ENCODE results near the gene MED29. TPM values are rescaled to one million over a fixed set of nuclear protein-coding genes. Genes with fewer than 3 reads are reported as not detected.

Gene MED29
- total RNA-seq, 1 donor from 2014 or later, result 38.7 TPM

DNA sequence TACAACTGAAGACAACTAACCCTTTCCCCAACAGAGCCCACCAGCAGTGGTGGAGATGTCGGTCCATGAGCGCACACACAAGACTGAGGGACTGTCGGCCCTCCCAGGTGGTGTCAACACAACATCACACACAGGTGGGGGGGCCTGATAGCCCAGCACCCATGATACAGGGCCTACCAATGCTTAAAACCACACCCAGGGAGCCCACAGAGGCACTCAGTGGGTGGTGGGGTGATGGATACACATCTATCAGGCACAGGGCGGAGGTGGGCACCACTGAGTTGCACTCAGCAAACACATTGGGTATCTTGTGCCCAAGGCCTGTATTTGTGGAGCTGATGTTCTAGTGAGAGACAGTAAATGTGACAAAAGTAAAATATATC lies 8.5 kb downstream of the MED29 start:
- Mint-ChIP-seq H3K4me1 (peaks cover 57% of the 10 kb centered on the region), H3K9me3 (no peaks in the 10 kb centered on the region), H3K27ac (peak overlapping the region; percentile 38), H3K27me3 (no peaks in the 10 kb centered on the region), H3K36me3 (ENCODE audit: low read depth) (peaks cover 18% of the 10 kb centered on the region), H3K4me3 (no peak overlapping the region)
- intact Hi-C loops (cut with micrococcal nuclease), result no loop called here
- no peak for DNase-seq

DNA sequence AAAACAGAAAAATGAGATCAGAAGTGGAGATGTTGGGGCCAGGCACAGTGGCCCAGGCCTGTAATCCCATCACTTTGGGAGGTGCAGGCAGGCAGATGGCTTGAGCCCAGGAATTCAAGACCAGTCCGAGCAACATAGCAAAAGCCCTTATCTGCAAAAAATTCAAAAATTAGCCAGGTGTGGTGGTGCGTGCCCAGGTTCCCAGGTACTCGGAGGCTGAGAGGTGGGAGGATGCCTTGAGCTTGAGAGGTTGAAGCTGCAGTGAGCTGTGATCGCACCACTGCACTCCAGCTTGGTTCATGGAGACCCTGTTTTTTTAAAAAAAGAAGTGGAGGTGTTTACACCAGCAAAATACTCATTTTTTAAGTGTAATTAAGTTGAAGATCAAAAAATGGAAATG lies 8.9 kb downstream of the MED29 start:
- peaks cover 56% of the 10 kb centered on the region for H3K4me1 Mint-ChIP-seq
- peaks cover 17% of the 10 kb centered on the region for H3K36me3 Mint-ChIP-seq (ENCODE audit: low read depth)
- H3K9me3 Mint-ChIP-seq, result no peaks in the 10 kb centered on the region
- no peak overlapping the region for H3K4me3 Mint-ChIP-seq
- H3K27ac Mint-ChIP-seq, result peak overlapping the region; percentile 38
- H3K27me3 Mint-ChIP-seq, result no peaks in the 10 kb centered on the region
- intact Hi-C loops (cut with micrococcal nuclease), result no loop called here
- DNase-seq, result no peak

DNA sequence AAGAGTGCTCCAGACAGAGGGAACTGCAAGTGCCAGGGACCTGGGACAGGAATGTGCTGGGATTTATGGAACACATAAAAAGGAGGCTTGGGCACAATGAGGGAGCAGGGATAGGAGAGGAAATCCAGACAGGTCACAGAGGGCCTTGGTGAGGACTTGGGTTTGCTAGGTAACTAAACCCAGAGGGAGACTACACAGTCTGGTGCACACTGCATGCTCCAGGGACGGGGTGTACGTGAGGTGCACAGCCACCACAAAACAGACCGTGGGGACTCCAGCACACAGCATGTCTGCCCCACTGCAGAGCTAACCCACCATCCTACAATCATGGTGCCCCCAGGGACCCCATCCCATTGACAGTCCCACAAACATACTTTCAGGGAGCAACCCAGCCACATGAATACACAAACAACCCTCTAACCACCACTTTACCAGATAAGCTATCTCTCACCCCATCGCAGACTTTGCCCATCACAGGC lies 9.9 kb downstream of the MED29 start:
- Mint-ChIP-seq H3K4me1 (peaks cover 57% of the 10 kb centered on the region), H3K9me3 (no peaks in the 10 kb centered on the region), H3K36me3 (ENCODE audit: low read depth) (peaks cover 11% of the 10 kb centered on the region), H3K4me3 (peak overlapping the region; percentile 87), H3K27me3 (no peaks in the 10 kb centered on the region), H3K27ac (peak overlapping the region; percentile 91)
- intact Hi-C loops (cut with micrococcal nuclease), result no loop called here
- DNase-seq, result no peak

DNA sequence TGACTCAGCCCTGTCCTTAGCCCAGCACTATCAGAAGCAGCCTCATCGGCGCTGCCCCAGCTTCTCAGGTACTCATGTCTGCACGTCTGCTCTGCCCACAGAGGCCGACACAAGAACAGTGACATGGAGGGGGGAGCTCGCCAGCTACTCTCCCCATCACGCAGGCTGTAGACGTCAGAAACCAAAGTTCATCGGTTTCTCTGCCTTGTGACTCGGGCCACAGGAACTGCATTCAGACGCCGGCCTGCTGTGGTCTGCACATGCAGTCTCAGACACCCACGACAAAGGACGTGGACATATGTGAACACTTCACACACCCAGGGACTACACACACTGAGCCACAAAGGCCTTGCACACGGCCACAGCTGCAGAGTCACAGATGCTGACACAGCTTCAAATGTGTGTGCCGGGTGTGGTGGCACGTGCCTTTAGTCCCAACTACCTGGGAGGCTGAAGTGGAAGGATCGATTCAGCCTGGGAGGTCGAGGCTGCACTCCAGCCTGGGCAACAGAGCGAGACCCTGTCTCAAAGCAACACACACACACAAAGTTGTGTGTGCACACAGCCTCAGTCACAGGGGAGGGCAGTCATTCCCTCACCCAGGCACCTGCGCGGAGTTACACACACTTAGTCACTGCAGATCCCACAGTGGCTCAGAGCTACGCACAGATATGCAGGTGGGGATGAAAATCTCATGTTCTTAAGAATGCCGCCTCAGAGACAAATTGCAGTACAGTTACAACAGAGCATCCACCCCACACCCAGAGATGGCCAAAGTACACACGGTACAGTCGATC lies 10.6 kb downstream of the MED29 start:
- DNase-seq, result peak; percentile 92
- intact Hi-C loops (cut with micrococcal nuclease), result no loop called here
- peak overlapping the region; percentile 87 for H3K4me3 Mint-ChIP-seq
- H3K9me3 Mint-ChIP-seq, result no peaks in the 10 kb centered on the region
- peak overlapping the region; percentile 91 for H3K27ac Mint-ChIP-seq
- H3K36me3 Mint-ChIP-seq (ENCODE audit: low read depth), result peaks cover 11% of the 10 kb centered on the region
- peaks cover 60% of the 10 kb centered on the region for H3K4me1 Mint-ChIP-seq
- H3K27me3 Mint-ChIP-seq, result no peaks in the 10 kb centered on the region

DNA sequence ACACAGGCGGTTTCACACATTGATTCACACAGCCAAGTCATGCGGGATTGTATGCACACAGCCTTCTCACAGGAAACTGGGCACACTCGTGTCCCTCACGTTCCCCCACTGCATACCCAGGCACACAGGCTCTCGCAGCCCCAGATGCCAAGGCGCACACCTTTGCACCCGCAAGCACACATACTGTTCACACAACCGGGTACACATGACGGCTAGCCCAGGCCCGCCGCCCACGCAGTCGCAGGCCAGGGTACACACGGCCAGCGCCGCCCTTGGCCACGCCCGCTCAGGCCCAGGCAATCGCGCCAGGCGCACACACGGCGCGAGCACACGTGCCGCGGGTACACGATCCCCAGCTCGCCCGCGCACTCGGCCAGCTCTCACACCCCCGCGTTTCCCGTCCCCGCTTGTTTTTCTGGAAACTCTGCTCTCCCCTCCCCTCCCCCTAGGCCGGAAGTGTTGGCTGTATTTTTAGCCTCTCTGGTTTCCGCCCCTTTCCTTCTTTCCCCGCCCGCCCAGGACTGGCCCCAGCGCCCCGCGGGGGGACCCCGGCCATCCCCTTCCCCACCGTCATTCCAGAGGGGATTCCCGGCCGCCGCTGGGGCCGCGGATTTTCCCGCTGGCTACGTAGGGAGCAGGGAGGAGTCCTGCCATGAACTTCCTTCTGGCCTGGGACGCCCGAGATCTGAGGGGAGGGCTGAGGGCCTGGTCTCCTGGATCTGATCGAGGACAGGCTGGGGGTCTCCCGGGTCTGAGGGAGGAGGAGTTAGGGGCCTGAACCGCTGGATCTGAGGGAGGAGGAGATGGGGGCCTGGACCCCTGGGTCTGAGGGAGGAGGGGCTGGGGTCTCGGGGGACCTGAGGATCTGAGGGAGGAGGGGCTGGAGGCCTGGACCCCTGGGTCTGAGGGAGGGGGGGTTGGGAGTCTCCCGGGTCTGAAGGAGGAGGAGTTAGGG lies 11.4 kb downstream of the MED29 start:
- intact Hi-C loops (cut with micrococcal nuclease), result no loop called here
- peak; percentile 96 for DNase-seq
- H3K4me3 Mint-ChIP-seq, result peak overlapping the region; percentile 87
- no peaks in the 10 kb centered on the region for H3K27me3 Mint-ChIP-seq
- peaks cover 57% of the 10 kb centered on the region for H3K4me1 Mint-ChIP-seq
- H3K9me3 Mint-ChIP-seq, result no peaks in the 10 kb centered on the region
- H3K27ac Mint-ChIP-seq, result peak overlapping the region; percentile 91
- peaks cover 15% of the 10 kb centered on the region for H3K36me3 Mint-ChIP-seq (ENCODE audit: low read depth)

DNA sequence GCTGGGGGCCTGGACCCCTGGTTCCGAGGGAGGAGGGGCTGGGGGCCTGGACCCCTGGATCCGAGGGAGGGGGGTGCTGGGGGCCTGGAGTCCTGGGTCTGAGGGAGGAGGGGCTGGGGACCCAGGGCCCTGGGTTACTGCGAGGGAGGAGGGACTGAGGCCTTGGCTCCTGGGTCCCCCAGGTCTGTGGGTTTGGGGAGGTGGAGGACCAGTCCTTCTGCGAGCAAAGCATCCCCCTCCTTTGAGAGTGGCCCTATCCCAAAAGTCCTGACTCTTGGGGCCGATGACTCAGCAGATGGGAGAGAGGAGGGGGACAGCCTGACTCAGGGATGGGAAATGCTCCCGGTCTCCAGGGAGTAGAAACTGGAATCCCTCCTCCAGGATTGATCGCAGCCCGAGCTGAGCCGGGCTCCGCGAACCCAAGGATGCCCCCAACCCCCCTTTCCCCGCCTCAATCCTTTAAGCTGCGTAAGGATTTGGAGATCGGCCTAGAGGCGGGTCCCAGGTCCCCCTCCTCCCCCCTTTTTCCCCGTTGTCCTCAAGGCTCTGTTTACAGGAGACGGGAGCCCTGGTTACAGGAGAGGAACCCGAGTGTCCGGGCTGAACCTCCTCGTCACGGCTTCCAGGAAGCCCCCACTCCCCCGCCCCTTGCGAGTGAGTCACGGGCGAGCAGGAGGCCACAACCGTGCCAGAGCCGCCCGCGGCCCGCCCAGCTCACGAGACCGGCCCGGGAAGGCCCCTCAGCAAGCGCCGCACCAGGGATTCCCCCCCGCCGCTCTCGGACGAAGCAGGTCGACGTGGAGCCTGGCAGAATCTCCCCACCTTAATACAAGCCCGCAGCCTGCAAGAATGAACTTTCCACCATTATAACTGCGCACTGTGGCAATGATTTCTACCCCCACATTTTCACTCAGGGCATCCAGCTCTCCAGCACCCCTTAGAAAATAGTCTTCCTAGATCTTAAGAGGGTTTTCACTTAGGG lies 12.4 kb downstream of the MED29 start:
- peak; percentile 98 for DNase-seq
- Mint-ChIP-seq H3K27me3 (no peaks in the 10 kb centered on the region), H3K27ac (peak overlapping the region; percentile 91), H3K9me3 (no peaks in the 10 kb centered on the region), H3K4me1 (peaks cover 58% of the 10 kb centered on the region), H3K36me3 (ENCODE audit: low read depth) (peaks cover 25% of the 10 kb centered on the region), H3K4me3 (peak overlapping the region; percentile 87)
- intact Hi-C loops (cut with micrococcal nuclease), result no loop called here

DNA sequence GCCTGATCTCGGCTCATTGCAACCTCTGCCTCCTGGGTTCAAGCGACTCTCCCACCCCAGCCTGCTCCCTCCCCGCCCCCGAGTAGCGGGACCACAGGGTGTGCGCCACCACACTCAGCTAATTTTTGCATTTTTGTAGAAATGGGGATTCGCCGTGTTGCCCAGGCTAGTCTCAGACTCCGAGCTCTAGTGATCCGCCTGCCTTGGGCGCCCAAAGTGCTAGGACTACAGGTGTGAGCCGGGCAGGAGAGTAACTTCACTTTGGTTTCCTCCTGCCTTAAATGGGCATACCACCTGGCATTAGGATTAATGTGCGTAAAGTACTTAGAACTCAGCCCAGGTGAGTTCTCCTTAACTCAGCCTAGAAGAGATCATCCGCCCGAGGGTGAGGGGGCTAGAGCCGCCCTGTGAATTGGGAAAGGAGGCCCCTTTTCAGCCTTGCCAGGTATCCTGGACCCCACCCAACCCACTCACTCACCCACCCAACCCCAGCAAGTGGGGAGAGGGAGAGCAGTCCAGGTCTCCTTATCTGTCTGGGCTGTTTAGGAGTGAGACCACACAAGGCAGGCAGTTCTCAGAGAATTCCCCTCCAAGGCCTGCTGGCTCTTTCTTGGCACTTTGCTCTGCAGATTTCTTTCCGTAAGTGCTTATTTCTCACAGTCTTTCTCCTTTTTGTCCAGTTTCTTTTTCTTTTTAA lies 14.2 kb downstream of the MED29 start:
- intact Hi-C loops (cut with micrococcal nuclease), result no loop called here
- Mint-ChIP-seq H3K27me3 (no peaks in the 10 kb centered on the region), H3K4me3 (peak overlapping the region; percentile 45), H3K4me1 (peaks cover 51% of the 10 kb centered on the region), H3K9me3 (no peaks in the 10 kb centered on the region), H3K27ac (peak overlapping the region; percentile 58), H3K36me3 (ENCODE audit: low read depth) (peaks cover 22% of the 10 kb centered on the region)
- peak; percentile 69 for DNase-seq

DNA sequence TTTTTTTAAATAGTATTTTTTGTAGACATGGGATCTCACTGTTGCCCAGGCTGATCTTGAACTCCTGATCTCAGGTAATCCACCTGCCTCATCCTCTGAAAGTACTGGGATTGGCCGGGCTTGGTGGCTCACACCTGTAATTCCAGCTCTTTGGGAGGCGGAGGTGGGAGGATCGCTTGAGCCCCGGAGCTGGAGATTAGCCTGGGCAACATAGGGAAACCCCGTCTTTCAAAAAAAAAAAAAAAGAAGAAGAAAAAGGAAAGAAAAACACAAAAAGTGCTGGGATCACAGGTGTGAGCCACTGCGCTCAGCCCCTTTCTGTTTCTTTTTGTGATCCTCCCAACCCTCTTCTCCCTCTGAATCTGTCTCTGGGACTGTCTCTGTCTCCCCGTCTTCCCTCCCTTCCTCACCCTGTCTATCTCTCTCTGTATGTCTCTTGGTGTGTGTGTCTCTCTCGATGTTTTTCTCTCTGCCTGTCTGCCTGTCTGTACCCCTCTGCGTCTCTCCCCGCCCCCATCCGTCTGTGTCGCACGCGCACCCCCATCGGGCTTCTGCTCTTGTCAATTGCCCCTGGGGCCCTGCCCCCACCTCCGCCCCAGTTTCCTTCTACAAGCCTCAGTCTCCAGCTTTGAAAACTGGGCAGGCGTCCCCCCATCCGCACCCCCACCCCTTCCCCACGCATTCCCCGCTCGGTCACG lies 14.9 kb downstream of the MED29 start:
- H3K4me1 Mint-ChIP-seq, result peaks cover 54% of the 10 kb centered on the region
- peak overlapping the region; percentile 87 for H3K4me3 Mint-ChIP-seq
- H3K27ac Mint-ChIP-seq, result peak overlapping the region; percentile 86
- no peaks in the 10 kb centered on the region for H3K9me3 Mint-ChIP-seq
- DNase-seq, result peak; percentile 93
- H3K27me3 Mint-ChIP-seq, result no peaks in the 10 kb centered on the region
- peaks cover 24% of the 10 kb centered on the region for H3K36me3 Mint-ChIP-seq (ENCODE audit: low read depth)
- intact Hi-C loops (cut with micrococcal nuclease), result no loop called here

DNA sequence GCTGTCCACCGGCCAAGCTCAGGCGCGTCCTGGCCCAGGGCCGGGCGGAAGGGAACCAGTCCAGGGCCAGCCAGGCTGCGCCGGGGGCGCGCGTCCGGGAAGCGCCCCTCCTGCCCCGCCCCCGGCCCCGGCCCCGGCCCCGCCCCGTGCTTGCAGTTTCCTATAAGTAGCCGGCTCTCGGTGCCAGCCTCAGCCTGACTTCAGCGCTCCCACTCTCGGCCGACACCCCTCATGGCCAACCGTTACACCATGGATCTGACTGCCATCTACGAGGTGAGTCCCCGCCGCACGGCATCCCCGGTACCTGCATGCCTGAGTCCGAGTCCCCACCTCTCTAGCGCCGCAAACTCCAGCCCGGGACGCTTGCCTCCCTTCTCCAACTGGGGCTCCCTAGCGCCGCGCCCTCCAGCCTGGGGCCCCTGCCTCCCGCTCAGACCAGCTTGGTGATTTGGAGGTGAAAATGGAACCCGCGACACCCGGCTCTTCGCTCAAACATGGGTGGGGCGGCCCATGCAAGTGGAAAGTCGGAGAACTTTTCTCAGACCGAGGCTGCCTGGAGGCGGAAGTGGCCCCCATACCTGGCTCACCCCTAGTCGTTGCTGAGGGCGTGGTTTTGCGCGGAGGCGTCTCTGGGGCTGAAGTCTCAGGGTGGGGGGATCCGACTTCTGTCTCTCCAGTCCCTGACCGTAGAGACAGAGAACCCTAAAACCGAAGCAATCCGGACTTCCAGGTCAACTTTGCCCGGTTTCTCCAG lies 15.7 kb downstream of the MED29 start, which contains the start of gene ZFP36:
ZFP36 (plus strand) TSS at position 192 of the 754 bp plus-strand sequence; CDS start at position 250, 58 bp downstream.
- H3K9me3 Mint-ChIP-seq, result no peaks in the 10 kb centered on the region
- peak within 1 kb of the TSS; percentile 93 for H3K27ac Mint-ChIP-seq
- no peaks in the 10 kb centered on the region for H3K27me3 Mint-ChIP-seq
- intact Hi-C loops (cut with micrococcal nuclease), result no loop called here
- DNase-seq, result peak; percentile 95
- H3K4me3 Mint-ChIP-seq, result peak within 1 kb of the TSS; percentile 87
- peaks cover 53% of the 10 kb centered on the region for H3K4me1 Mint-ChIP-seq
- H3K36me3 Mint-ChIP-seq (ENCODE audit: low read depth), result peaks cover 28% of the 10 kb centered on the region

DNA sequence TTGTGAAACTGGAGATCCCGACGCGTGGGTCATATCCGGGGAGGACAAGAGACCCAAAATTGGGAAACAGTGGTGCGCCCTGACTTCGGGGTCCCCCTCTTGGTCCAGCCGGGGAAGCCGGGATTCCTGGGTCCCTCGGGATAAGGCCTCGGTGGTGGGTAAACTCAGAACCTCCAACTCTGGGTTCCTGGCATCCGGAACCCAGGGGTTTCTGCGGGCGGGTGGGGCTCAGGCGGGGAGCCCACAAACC lies 16.2 kb downstream of the MED29 start:
- no peak for DNase-seq
- no peaks in the 10 kb centered on the region for H3K9me3 Mint-ChIP-seq
- peaks cover 51% of the 10 kb centered on the region for H3K4me1 Mint-ChIP-seq
- intact Hi-C loops (cut with micrococcal nuclease), result no loop called here
- H3K36me3 Mint-ChIP-seq (ENCODE audit: low read depth), result peaks cover 30% of the 10 kb centered on the region
- peak overlapping the region; percentile 87 for H3K4me3 Mint-ChIP-seq
- peak overlapping the region; percentile 93 for H3K27ac Mint-ChIP-seq
- H3K27me3 Mint-ChIP-seq, result no peaks in the 10 kb centered on the region

DNA sequence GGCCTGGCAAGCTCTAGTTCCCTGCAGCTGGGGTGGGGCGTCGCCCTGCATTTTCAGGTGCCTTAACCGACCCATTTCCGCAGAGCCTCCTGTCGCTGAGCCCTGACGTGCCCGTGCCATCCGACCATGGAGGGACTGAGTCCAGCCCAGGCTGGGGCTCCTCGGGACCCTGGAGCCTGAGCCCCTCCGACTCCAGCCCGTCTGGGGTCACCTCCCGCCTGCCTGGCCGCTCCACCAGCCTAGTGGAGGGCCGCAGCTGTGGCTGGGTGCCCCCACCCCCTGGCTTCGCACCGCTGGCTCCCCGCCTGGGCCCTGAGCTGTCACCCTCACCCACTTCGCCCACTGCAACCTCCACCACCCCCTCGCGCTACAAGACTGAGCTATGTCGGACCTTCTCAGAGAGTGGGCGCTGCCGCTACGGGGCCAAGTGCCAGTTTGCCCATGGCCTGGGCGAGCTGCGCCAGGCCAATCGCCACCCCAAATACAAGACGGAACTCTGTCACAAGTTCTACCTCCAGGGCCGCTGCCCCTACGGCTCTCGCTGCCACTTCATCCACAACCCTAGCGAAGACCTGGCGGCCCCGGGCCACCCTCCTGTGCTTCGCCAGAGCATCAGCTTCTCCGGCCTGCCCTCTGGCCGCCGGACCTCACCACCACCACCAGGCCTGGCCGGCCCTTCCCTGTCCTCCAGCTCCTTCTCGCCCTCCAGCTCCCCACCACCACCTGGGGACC lies 16.6 kb downstream of the MED29 start:
- no peaks in the 10 kb centered on the region for H3K9me3 Mint-ChIP-seq
- intact Hi-C loops (cut with micrococcal nuclease), result no loop called here
- DNase-seq, result peak; percentile 92
- H3K27me3 Mint-ChIP-seq, result no peaks in the 10 kb centered on the region
- H3K4me3 Mint-ChIP-seq, result peak overlapping the region; percentile 87
- peaks cover 30% of the 10 kb centered on the region for H3K36me3 Mint-ChIP-seq (ENCODE audit: low read depth)
- H3K4me1 Mint-ChIP-seq, result peaks cover 46% of the 10 kb centered on the region
- peak overlapping the region; percentile 93 for H3K27ac Mint-ChIP-seq

All from activated CD4-positive, alpha-beta T cell treated with anti-CD3 and anti-CD28 coated beads, Interleukin-2, amount 10 ng/mL, durations not matched to agents 24 days and 14 days (primary cell).